Nephron progenitor cell (in vitro differentiated cells): ENCODE data around the gene ZNF587B.
"Not testable (repeated sequence)": the region's sequence is repeated elsewhere in the genome, so short reads cannot be mapped to it uniquely, and the experiment has no call there.

Experiments
- DNase-seq: peaks from one replicate; pipeline ENCODE4 v3.0.0; 2021
- H3K27ac Mint-ChIP-seq: 2 replicates; pipeline ENCODE4 v1.8.0; 2021; ENCODE audit warnings: mild to moderate bottlenecking, moderate library complexity, mixed read lengths
- H3K27me3 Mint-ChIP-seq: 2 replicates; pipeline ENCODE4 v1.8.0; 2021; ENCODE audit warnings: mild to moderate bottlenecking, low read depth, mixed read lengths; ENCODE audit not compliant: poor library complexity
- H3K36me3 Mint-ChIP-seq: 2 replicates; pipeline ENCODE4 v1.8.0; 2021; ENCODE audit warnings: low read depth, mixed read lengths
- H3K4me1 Mint-ChIP-seq: 2 replicates; pipeline ENCODE4 v1.8.0; 2021; ENCODE audit warnings: mixed read lengths
- H3K4me3 Mint-ChIP-seq: 2 replicates; pipeline ENCODE4 v1.8.0; 2021; ENCODE audit warnings: mild to moderate bottlenecking, moderate library complexity, mixed read lengths
- H3K9me3 Mint-ChIP-seq: 2 replicates; pipeline ENCODE4 v1.8.0; 2021; ENCODE audit warnings: mild to moderate bottlenecking, moderate library complexity, mixed read lengths
- CTCF ChIP-seq: fragments of 200-600 bp; sonication (generic); IDR thresholded peaks from 2 replicates; pipeline ENCODE4 v1.5.0; 2021; ENCODE audit warnings: antibody characterized with exemption

Gene ZNF587B

GRCh38 chr19:57830071-57830602 is at the start of gene ZNF587B:
Gene ZNF587B (plus strand): TSS chr19:57830299. CDS start chr19:57830529, 230 bp downstream.
- Mint-ChIP-seq H3K27me3 (peaks cover 3% of the 10 kb centered on the region), H3K4me3 (peak within 1 kb of the TSS; percentile 96), H3K27ac (peak within 1 kb of the TSS; percentile 98), H3K9me3 (peaks cover 10% of the 10 kb centered on the region), H3K36me3 (peaks cover 56% of the 10 kb centered on the region), H3K4me1 (peaks cover 36% of the 10 kb centered on the region)
- peak; percentile 88 for DNase-seq
- TF ChIP-seq CTCF = peak; percentile 37

GRCh38 chr19:57786286-57786685 is 43.8 kb upstream of the ZNF587B start:
- H3K4me3 Mint-ChIP-seq = no peak overlapping the region
- H3K4me1 Mint-ChIP-seq = no peaks in the 10 kb centered on the region
- H3K36me3 Mint-ChIP-seq = peaks cover 93% of the 10 kb centered on the region
- peaks cover 76% of the 10 kb centered on the region for H3K9me3 Mint-ChIP-seq
- H3K27me3 Mint-ChIP-seq = peaks cover 6% of the 10 kb centered on the region
- H3K27ac Mint-ChIP-seq = no peak overlapping the region
- TF ChIP-seq CTCF = no peak
- no peak for DNase-seq

GRCh38 chr19:57786906-57787305 is 43.2 kb upstream of the ZNF587B start:
- Mint-ChIP-seq H3K27me3 (peaks cover 6% of the 10 kb centered on the region), H3K27ac (no peak overlapping the region), H3K4me3 (no peak overlapping the region), H3K36me3 (peaks cover 93% of the 10 kb centered on the region), H3K9me3 (peaks cover 70% of the 10 kb centered on the region), H3K4me1 (no peaks in the 10 kb centered on the region)
- DNase-seq = no peak
- TF ChIP-seq CTCF = no peak

GRCh38 chr19:57788114-57788692 is 41.9 kb upstream of the ZNF587B start:
- DNase-seq = no peak
- peaks cover 6% of the 10 kb centered on the region for H3K27me3 Mint-ChIP-seq
- TF ChIP-seq CTCF = no peak
- H3K27ac Mint-ChIP-seq = peak overlapping the region; percentile 88
- H3K9me3 Mint-ChIP-seq = peaks cover 61% of the 10 kb centered on the region
- H3K4me1 Mint-ChIP-seq = no peaks in the 10 kb centered on the region
- H3K4me3 Mint-ChIP-seq = no peak overlapping the region
- peaks cover 88% of the 10 kb centered on the region for H3K36me3 Mint-ChIP-seq

- Mint-ChIP-seq H3K4me1 (no peaks in the 10 kb centered on the region), H3K4me3 (no peak overlapping the region), H3K36me3 (peaks cover 88% of the 10 kb centered on the region), H3K9me3 (peaks cover 55% of the 10 kb centered on the region), H3K27me3 (peaks cover 6% of the 10 kb centered on the region), H3K27ac (no peak overlapping the region)
- DNase-seq = no peak
- TF ChIP-seq CTCF = no peak
These were observed 40.8 kb upstream of the ZNF587B start for GRCh38 chr19:57789288-57789687.

- H3K27ac Mint-ChIP-seq, H3K4me3 Mint-ChIP-seq, H3K9me3 Mint-ChIP-seq, H3K27me3 Mint-ChIP-seq, DNase-seq: not testable (repeated sequence)
- peaks cover 31% of the 10 kb centered on the region for H3K4me1 Mint-ChIP-seq
- H3K36me3 Mint-ChIP-seq = peaks cover 59% of the 10 kb centered on the region
These were observed 33.5 kb upstream of the ZNF587B start for GRCh38 chr19:57796580-57796979.
